GM19099 (cell line): ENCODE data around the gene ATE1.

ENCODE experiments used
- POLR2A ChIP-seq: IDR thresholded peaks from 3 replicates; pipeline ENCODE4 v1.6.1; 2011; ENCODE audit warnings: low read depth; ENCODE audit not compliant: insufficient read length; ENCODE audit errors: extremely low read depth

ATE1 gene

DNA sequence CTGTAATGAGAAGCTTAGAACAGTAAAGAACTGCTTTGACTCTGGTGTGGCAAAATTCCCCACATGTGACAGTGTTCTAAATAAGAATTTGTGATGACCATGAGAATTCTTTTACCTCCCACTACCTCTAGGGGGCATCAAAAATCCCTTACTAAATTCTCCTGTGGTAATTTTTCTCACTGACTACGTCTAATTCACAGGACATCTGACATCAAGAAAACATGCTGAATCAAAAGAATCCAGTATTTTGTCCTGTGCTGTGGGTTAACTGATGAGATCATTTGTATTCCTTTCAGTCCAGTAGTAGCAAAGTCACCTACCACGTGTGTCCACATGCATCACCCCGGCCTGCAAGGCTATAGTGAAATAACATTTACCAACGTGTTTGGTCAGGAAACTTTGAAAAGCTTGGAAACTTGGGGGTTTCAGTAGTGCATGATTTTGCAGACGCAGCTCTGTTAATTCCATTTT, 103.8 kb downstream of the ATE1 start:
- TF ChIP-seq POLR2A: no peak

DNA sequence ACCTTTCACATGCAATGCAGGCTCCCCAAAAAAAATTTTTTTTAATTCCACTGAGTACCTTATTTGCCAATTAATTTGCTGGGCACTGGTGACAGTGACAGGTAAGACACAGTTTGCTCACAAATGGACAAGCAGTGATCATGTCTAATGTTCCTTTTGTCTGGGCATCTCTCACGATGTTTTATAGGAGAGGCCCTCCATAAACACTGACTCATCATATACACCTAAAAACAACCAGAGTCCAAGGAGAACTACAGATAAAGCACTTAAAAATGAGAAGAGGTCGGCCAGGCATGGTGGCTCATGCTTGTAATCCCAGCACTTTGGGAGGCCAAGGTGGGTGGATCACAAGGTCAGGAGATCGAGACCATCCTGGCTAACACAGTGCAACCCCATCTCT, 105.1 kb downstream of the ATE1 start:
- TF ChIP-seq POLR2A: no peak

DNA sequence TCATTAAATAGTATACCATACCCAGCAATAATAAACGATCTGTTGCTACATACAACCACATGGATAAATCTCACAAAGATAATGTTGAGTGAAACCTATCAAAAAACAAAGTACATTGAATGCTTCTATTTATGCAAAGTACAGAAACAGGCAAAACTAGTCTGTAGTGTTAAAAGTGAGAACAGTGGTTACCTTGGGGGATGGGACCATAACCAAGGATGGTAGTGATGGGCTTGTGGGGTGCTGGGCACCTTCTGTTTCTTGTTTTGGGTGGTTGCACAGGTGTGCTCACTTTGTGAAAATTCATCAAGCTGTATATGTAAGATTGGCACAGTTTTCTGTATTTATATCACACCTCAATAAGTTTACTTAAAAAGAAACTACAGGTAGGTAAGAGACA, 105.7 kb downstream of the ATE1 start:
- TF ChIP-seq POLR2A: no peak

- TF ChIP-seq POLR2A: no peak
Observed at GRCh38 chr10:121819049-121819448, 108.8 kb downstream of the ATE1 start.

- no peak for TF ChIP-seq POLR2A
Observed at GRCh38 chr10:121818599-121818998, 109.2 kb downstream of the ATE1 start.

- no peak for TF ChIP-seq POLR2A
Observed at GRCh38 chr10:121816197-121816596, 111.6 kb downstream of the ATE1 start.

DNA sequence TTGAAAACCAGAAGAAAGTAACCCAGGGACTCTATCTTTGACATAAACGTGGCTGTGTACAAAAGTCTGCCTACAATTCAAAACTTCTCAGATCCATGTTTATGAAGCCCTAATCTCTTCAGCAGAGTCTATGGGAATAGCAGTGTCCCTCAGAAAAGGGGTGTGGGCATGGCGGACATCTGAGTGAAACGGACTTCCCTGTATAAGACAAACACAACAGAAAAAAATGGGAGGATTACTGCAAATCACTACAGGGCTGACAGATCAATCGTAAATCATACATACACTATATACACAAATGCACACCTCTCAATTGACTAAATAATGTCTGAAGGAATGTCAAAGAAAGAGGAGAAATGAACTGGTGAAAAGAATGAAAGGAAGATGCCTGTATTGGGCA, 114.0 kb downstream of the ATE1 start:
- no peak for TF ChIP-seq POLR2A

DNA sequence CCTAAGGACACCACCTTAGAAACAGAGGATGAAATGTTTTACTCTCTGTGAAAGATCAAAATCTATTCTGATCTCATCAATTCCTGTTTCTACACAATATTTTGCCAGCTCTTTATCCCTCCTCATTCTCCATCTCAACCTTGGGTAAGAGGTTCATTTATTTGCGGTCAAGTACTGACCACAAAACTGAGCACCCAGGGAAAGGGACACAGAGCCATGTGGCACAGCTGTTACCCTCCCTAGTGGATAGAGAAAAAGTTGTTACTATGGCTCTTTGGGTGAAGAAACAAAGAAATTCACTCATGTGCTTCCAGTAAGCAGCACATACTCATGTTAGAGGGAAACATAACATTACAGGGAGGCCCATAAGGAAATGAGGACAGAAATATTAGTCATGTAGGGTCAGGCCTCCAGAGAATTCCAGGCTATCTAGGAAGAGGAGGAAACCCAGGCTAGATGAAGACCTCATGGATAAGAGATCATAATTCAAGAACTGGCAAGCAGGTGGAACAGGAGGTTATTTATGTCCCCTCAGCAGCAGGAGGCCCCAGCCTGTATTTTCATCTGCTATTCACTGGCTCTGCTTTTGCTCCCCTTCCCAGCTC, 114.5 kb downstream of the ATE1 start:
- no peak for TF ChIP-seq POLR2A

- TF ChIP-seq POLR2A: no peak
Observed at GRCh38 chr10:121812031-121812430, 115.8 kb downstream of the ATE1 start.

GRCh38 chr10:121811386-121811785, 116.4 kb downstream of the ATE1 start:
- TF ChIP-seq POLR2A: no peak

DNA sequence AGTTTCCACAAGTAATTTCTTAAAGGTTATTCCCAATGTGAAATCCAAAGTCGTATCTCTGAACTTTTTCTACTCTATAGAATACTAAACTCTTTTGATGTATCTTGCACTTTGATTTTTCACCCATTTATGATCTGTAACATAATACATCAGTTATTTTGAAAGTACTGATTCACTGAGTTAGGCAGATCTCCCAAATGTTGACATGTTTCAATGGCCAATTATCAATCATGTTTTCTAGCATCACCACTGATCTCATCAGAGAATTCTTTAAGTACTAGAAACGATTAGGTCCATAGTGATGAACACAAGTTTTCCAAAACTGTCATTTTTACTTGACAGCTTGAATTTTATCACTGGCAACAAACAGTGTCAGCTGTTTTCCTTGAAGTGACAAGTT, 119.0 kb downstream of the ATE1 start:
- TF ChIP-seq POLR2A: no peak

DNA sequence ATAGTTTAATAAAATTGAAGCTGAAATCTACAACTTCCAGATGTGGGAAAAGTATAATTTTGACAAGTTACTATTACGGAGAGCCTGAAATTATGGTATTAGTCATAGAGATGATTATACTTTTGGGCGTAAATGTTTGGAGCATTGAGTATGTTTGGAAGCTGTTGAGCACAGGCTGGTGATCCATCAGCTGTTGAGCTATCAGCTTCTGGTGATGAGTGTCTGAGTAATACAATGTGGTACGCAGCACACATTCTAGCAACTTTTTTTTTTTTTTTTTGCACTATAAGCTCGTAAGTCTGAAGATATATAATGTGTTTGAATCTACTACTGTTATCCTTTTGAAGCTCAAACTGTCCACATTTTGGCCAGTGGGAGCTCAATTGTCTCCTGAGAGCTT, 123.4 kb downstream of the ATE1 start:
- TF ChIP-seq POLR2A: no peak

DNA sequence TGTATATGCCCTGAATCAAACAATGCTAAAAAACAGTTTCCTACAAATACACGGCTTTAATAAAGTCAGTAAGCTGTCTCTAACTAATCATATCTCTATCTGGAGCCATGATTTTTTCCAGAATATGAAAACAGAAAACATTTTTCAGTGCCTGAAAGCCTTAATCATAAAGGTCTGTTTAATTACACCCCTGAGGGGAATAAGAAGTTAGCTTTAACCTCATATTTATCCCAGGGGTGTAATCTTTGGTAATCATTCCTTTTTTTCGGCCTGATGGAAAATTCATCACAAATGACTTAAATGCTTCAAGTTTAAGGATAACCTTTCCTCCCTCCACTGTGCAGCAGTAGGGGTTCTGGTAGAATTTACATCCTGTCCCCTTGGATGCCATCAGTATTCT, 124.2 kb downstream of the ATE1 start:
- no peak for TF ChIP-seq POLR2A

- no peak for TF ChIP-seq POLR2A
Observed at GRCh38 chr10:121800831-121801230, 127.0 kb downstream of the ATE1 start.

DNA sequence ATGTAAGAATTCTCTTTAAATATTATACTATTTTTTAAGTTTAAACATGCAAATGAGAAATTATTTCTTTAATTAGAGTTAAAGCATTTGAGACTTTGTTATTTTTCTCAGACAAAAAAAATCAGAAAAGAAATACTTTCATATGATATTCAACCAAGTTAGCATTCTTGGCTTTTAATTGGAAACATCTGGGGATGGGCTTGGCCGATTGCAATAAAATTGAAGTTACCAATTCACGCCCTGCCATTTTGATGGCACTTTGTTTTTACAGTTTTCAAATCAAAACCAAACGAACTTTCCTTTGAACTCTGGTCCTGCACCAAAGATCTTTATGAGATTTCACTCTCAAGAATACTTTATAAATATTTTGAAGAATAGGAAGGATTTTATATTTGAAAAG, 127.7 kb downstream of the ATE1 start:
- no peak for TF ChIP-seq POLR2A

DNA sequence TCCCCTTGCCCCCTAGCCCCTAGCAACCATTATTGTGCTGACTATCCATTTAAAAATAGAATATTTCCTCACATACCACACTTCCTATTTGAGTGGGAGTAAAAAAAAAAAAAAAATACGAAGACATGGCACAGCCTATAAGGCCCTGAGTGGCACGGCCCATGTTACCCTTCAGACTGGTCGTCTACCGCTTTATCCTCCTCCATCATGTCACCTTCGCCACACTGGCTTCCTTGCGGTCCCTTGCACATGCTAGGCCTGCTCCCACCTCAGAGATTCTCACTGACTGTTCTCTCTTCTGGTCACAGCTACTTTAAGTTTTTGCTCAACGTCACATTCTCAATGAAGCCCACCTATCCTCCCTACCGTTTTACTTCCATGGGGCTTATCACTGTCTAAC, 130.3 kb downstream of the ATE1 start:
- no peak for TF ChIP-seq POLR2A

- TF ChIP-seq POLR2A: no peak
Observed at GRCh38 chr10:121796342-121796741, 131.5 kb downstream of the ATE1 start.

- TF ChIP-seq POLR2A: no peak
Observed at GRCh38 chr10:121792198-121792597, 135.6 kb downstream of the ATE1 start.

- no peak for TF ChIP-seq POLR2A
Observed at GRCh38 chr10:121791761-121792160, 136.1 kb downstream of the ATE1 start.
